GDM1 (cell line): ENCODE measurements around the gene CCDC47.

Experiments
- DNase-seq: peaks from one replicate; lab custom pipeline; 2025; lab: John Stamatoyannopoulos, UW

CCDC47 gene

DNA sequence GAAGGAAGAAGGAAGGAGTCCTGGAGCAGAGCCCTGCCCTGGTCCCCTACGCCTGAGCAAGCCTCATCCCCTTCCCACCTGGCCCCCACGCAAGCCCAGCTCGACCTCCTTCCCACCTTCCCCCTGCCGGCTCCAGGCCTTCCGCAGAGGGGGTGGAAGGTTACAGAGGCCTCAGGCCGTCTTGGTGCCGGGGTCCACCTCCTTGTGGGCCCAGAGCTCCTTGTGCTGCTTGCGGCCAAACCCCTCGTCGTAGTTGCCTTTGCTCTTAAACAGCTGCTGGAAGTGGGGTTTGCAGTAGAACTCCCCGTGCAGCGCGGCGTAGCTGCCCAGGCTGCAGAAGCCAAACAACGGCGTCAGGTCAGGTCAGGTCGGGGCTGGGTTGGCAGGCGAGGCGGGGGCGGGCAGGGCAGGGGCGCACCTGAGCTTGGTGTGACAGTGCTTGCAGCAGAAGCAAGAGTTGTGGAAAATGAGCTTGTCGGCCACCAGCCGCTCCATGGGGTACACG lies 75.0 kb downstream of the CCDC47 start:
- DNase-seq = no peak

DNA sequence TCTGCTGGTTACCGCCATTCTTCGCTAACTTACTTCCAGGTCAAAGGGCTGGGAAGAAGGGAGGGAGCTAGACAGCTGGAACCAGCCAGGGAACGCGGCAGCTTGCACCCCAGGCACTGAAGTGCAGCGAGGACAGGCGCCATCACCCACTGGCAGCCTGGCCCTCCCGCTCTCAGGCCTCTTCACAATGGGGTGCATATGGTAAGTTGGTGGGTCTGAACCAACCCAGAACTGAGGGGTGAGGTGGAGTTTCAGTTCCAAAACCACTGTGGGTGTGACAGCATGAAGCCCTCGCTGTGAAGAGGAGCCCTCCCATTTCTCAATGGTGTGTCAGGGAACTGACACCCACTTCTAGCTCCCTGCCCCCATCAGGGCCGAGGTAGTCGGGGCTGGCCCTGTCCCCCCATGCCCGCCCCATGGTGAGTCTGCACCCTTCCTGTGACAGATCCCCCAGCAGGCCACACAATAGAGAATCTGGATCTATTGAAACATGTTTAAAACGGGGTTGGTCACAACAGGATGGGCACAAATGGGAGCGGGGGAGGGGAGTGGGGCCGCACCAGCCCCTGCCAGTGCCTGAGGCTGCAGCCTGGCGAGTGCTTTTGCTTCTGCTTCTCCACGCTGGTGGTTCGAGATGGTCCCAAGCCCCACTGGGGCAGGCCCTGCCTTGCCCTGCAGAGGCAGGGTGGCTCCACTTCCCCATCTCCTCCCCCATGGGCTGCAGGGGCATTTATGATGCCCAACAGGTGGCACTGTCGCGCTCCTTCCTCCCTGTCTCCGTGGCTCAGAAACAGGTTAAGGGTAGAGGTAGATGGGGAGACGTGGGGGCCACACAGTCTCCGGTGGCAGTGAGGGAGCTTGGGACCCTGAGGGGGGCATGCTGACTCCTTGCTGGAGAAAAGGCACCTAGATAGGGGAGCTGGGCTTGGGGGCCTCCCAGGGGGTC lies 75.8 kb downstream of the CCDC47 start:
- peak; percentile 85 for DNase-seq

DNA sequence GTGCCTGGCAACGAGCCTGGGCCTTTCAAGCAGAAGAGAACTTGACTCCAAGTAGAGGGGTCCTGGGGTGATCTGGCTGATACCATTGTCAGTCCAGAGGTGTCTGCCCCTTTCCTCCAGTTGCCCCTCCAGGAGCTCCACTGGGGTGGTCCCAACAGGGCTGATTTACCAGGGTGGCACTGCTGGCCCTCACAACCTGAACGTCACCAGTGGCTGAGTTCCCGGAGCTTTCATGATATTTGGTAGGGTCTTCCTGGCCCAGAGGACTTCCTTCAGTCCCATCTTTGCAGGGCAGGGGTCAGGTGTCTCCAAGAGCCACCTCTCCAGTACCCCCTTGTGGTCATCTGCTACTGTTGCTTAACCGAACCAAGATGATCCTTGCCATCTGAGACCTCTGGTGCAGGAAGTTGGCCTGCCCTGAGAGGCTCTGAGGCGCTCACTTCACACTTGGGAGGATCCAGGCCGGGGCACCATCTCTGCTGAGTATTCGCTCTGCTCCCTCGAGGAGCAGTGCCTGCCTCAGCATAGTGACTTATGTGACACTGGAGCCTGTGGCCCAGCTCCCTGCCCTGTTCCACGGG lies 76.9 kb downstream of the CCDC47 start:
- DNase-seq = peak; percentile 27

DNA sequence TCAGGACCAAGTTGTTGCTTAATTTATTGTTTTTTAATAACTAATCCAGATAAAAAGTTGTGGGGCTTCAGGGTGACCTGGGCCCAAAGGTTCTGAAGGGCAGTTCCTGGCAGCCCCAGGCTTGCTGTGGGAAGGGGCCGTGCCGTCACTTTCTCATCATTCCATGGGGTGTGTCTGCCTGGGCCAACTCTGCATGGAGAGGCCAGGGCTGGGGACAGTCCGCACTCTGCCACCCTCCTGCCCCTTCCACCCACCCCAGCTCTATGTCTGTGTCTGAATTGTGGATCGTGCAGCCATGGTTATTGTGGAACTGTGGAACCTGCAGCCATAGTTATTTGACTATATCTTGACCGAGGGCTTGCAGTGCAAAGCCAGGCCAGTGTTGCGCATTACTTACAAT lies 77.5 kb downstream of the CCDC47 start:
- DNase-seq = no peak
